ENCODE data around the gene ITPA.

DNA sequence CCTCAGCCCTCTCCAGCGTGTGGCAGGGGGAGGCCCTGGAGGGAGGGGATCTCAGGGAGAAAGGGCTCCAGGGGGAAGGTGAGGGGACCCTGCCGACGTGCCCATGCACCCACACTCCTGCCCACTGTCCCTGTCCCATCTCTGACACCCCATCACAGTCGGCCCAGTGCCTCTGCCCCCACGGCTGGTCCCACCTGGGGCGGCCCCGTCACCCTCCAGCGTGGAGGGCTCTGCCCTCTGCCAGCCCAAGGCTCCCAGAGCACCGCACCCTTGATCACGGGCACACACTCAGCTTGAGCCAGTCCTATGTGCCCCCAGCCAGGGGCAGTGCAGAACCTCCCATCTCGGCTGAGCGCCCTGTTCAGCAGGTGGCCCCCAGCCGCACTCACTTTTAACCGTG is 20.5 kb downstream of the ITPA start:
- TF ChIP-seq, protein P1, sequence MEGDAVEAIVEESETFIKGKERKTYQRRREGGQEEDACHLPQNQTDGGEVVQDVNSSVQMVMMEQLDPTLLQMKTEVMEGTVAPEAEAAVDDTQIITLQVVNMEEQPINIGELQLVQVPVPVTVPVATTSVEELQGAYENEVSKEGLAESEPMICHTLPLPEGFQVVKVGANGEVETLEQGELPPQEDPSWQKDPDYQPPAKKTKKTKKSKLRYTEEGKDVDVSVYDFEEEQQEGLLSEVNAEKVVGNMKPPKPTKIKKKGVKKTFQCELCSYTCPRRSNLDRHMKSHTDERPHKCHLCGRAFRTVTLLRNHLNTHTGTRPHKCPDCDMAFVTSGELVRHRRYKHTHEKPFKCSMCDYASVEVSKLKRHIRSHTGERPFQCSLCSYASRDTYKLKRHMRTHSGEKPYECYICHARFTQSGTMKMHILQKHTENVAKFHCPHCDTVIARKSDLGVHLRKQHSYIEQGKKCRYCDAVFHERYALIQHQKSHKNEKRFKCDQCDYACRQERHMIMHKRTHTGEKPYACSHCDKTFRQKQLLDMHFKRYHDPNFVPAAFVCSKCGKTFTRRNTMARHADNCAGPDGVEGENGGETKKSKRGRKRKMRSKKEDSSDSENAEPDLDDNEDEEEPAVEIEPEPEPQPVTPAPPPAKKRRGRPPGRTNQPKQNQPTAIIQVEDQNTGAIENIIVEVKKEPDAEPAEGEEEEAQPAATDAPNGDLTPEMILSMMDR (IDR thresholded peaks at IDR 0.05): no peak
- TF ChIP-seq POLR2A (IDR thresholded peaks at IDR 0.05): no peak
